Central memory CD4-positive, alpha-beta T cell (primary cell): ENCODE results near the gene TBX20.
"Not testable (repeated sequence)": the region's sequence is repeated elsewhere in the genome, so short reads cannot be mapped to it uniquely, and the experiment has no call there.

Experiments
- DNase-seq: peaks from one replicate; pipeline ENCODE4 v3.0.0; 2022

The TBX20 gene

GRCh38 chr7:35255443-35256255, 1.7 kb upstream of the TBX20 start:
- DNase-seq, result no peak

GRCh38 chr7:35254496-35255442, 869 bp upstream of the TBX20 start:
- DNase-seq, result no peak

- no peak for DNase-seq
Observed at GRCh38 chr7:35253460-35253709, 515 bp downstream of the TBX20 start.

GRCh38 chr7:35252612-35253459, 1.1 kb downstream of the TBX20 start:
- DNase-seq, result no peak

GRCh38 chr7:35251606-35252310, 2.1 kb downstream of the TBX20 start:
- no peak for DNase-seq

- DNase-seq, result no peak
Observed at GRCh38 chr7:35250941-35251340, 3.0 kb downstream of the TBX20 start.

- no peak for DNase-seq
Observed at GRCh38 chr7:35250452-35250851, 3.4 kb downstream of the TBX20 start.

- no peak for DNase-seq
Observed at GRCh38 chr7:35249537-35249907, 4.4 kb downstream of the TBX20 start.

- no peak for DNase-seq
Observed at GRCh38 chr7:35248576-35249536, 5.0 kb downstream of the TBX20 start.

GRCh38 chr7:35246819-35247218, 7.1 kb downstream of the TBX20 start:
- no peak for DNase-seq

- DNase-seq, result no peak
Observed at GRCh38 chr7:35241884-35242283, 12.0 kb downstream of the TBX20 start.

- no peak for DNase-seq
Observed at GRCh38 chr7:35241436-35241835, 12.5 kb downstream of the TBX20 start.

GRCh38 chr7:35241008-35241407, 12.9 kb downstream of the TBX20 start:
- not testable (repeated sequence) for DNase-seq

- DNase-seq, result not testable (repeated sequence)
Observed at GRCh38 chr7:35238456-35238855, 15.4 kb downstream of the TBX20 start.

GRCh38 chr7:35232994-35233393, 20.9 kb downstream of the TBX20 start:
- DNase-seq, result no peak

GRCh38 chr7:35231221-35231620, 22.7 kb downstream of the TBX20 start:
- DNase-seq, result not testable (repeated sequence)

- DNase-seq, result not testable (repeated sequence)
Observed at GRCh38 chr7:35229116-35229780, 24.7 kb downstream of the TBX20 start.

- DNase-seq, result not testable (repeated sequence)
Observed at GRCh38 chr7:35228496-35229051, 25.3 kb downstream of the TBX20 start.

GRCh38 chr7:35227438-35227837, 26.5 kb downstream of the TBX20 start:
- DNase-seq, result not testable (repeated sequence)

GRCh38 chr7:35222445-35222844, 31.5 kb downstream of the TBX20 start:
- not testable (repeated sequence) for DNase-seq
